Neural progenitor cell (in vitro differentiated cells): Measurements from ENCODE around the gene WNT6. TPM values are rescaled to one million over a fixed set of nuclear protein-coding genes. Genes with fewer than 3 reads are reported as not detected.
A peak's percentile ranks its signal among the peaks of the same experiment; 100 is the strongest.

Experiments used
- DNase-seq: peaks from one replicate; pipeline ENCODE4 v3.0.0-alpha.2; 2016; ENCODE audit warnings: low spot score
- H2AFZ ChIP-seq: fragments of 200-600 bp; sonication (generic); replicated peaks from 2 replicates; pipeline ENCODE4 v1.6.1; 2016; ENCODE audit warnings: antibody characterized with exemption
- H3F3A ChIP-seq: fragments of 200-600 bp; sonication (generic); 2 replicates; pipeline ENCODE4 v1.6.1; 2016; ENCODE audit warnings: antibody characterized with exemption, low read depth
- H3K27ac ChIP-seq: fragments of 200-600 bp; sonication (generic); 2 replicates; pipeline ENCODE4 v1.5.1; 2016; ENCODE audit warnings: mild to moderate bottlenecking
- H3K27me3 ChIP-seq: fragments of 200-600 bp; sonication (generic); 2 replicates; pipeline ENCODE4 v1.6.1; 2016; ENCODE audit warnings: mild to moderate bottlenecking, moderate library complexity
- H3K36me3 ChIP-seq: fragments of 200-600 bp; sonication (generic); 2 replicates; pipeline ENCODE4 v1.5.1; 2016
- H3K4me1 ChIP-seq: fragments of 200-600 bp; sonication (generic); 2 replicates; pipeline ENCODE4 v1.6.1; 2016; ENCODE audit warnings: mixed run types
- H3K4me2 ChIP-seq: fragments of 200-600 bp; sonication (generic); 2 replicates; pipeline ENCODE4 v1.6.1; 2016
- H3K4me3 ChIP-seq: fragments of 200-600 bp; sonication (generic); 2 replicates; pipeline ENCODE4 v1.5.1; 2016
- H3K79me2 ChIP-seq: fragments of 200-600 bp; sonication (generic); 2 replicates; pipeline ENCODE4 v1.6.1; 2016; ENCODE audit warnings: low read depth
- H3K9ac ChIP-seq: fragments of 200-600 bp; sonication (generic); 2 replicates; pipeline ENCODE4 v1.6.1; 2016
- H3K9me3 ChIP-seq: fragments of 200-600 bp; sonication (generic); 2 replicates; pipeline ENCODE4 v1.5.1; 2016; ENCODE audit warnings: low read depth
- H4K20me1 ChIP-seq: fragments of 200-600 bp; sonication (generic); 2 replicates; pipeline ENCODE4 v1.6.1; 2016; ENCODE audit warnings: low read depth
- H3K27ac Mint-ChIP-seq: 3 replicates; pipeline ENCODE4 v1.8.0; 2021; ENCODE audit warnings: mixed read lengths
- H3K27me3 Mint-ChIP-seq: 2 replicates; pipeline ENCODE4 v1.8.0; 2022; ENCODE audit warnings: low read depth, mild to moderate bottlenecking, inconsistent platforms, moderate library complexity, mixed read lengths; ENCODE audit not compliant: insufficient read depth
- H3K36me3 Mint-ChIP-seq: 3 replicates; pipeline ENCODE4 v1.8.0; 2021; ENCODE audit warnings: mixed read lengths
- H3K4me1 Mint-ChIP-seq: 3 replicates; pipeline ENCODE4 v1.8.0; 2021; ENCODE audit warnings: mixed read lengths
- H3K4me3 Mint-ChIP-seq: 3 replicates; pipeline ENCODE4 v1.8.0; 2021; ENCODE audit warnings: mild to moderate bottlenecking, moderate library complexity, mixed read lengths
- H3K9me3 Mint-ChIP-seq: 3 replicates; pipeline ENCODE4 v1.8.0; 2020; ENCODE audit warnings: mixed read lengths
- CTCF ChIP-seq: fragments of 200-600 bp; sonication (generic); IDR thresholded peaks from 2 replicates; pipeline ENCODE4 v1.5.1; 2017; ENCODE audit warnings: antibody characterized with exemption, mild to moderate bottlenecking
- EZH2 ChIP-seq: fragments of 200-600 bp; sonication (generic); IDR thresholded peaks from 2 replicates; pipeline ENCODE4 v1.6.1; 2017; ENCODE audit warnings: antibody characterized with exemption, mild to moderate bottlenecking, moderate library complexity
- EZH2phosphoT487 ChIP-seq: fragments of 200-600 bp; sonication (generic); IDR thresholded peaks from 2 replicates; pipeline ENCODE4 v1.6.1; 2017; ENCODE audit warnings: antibody characterized with exemption
- total RNA-seq: library from RNA; depleted of rRNA; stranded (reverse); fragments of >200 nt; gene quantifications from 2 replicates; pipeline ENCODE4 v1.2.3, GENCODE V29; 2015; ENCODE audit warnings: low replicate concordance

WNT6 gene
- total RNA-seq, 1 donor from 2014 or later = not detected

- Histone ChIP-seq H3K4me1 (peaks cover 40% of the 10 kb centered on the region), H3K4me2 (no peak overlapping the region), H3K4me3 (no peak overlapping the region), H3F3A (peaks cover 19% of the 10 kb centered on the region), H3K9me3 (no peaks in the 10 kb centered on the region), H4K20me1 (peaks cover 79% of the 10 kb centered on the region), H3K27me3 (peaks cover 100% of the 10 kb centered on the region), H3K79me2 (no peaks in the 10 kb centered on the region), H3K9ac (no peak overlapping the region), H2AFZ (no peak overlapping the region), H3K36me3 (no peaks in the 10 kb centered on the region), H3K27ac (no peak overlapping the region)
- Mint-ChIP-seq H3K27ac (no peak overlapping the region), H3K4me3 (no peak overlapping the region), H3K4me1 (peaks cover 20% of the 10 kb centered on the region), H3K36me3 (no peaks in the 10 kb centered on the region), H3K9me3 (peaks cover 2% of the 10 kb centered on the region), H3K27me3 (peaks cover 74% of the 10 kb centered on the region)
- DNase-seq = peak; percentile 80
- no peak for TF ChIP-seq EZH2
- TF ChIP-seq CTCF = peak; percentile 98
- TF ChIP-seq EZH2phosphoT487 = peak; percentile 32
Measured at GRCh38 chr2:218876562-218877219, 17.1 kb downstream of the WNT6 start.

- H3K4me3 Mint-ChIP-seq = no peak overlapping the region
- peaks cover 21% of the 10 kb centered on the region for H3K4me1 Mint-ChIP-seq
- H4K20me1 ChIP-seq = peaks cover 77% of the 10 kb centered on the region
Measured at GRCh38 chr2:218877331-218877730, 17.7 kb downstream of the WNT6 start.

GRCh38 chr2:218877891-218878290, 18.3 kb downstream of the WNT6 start:
- Histone ChIP-seq H3K79me2 (no peaks in the 10 kb centered on the region), H3K27ac (no peak overlapping the region), H3K4me2 (peak overlapping the region; percentile 69), H2AFZ (no peak overlapping the region), H4K20me1 (peaks cover 77% of the 10 kb centered on the region), H3K9ac (no peak overlapping the region), H3F3A (peaks cover 19% of the 10 kb centered on the region), H3K27me3 (peaks cover 100% of the 10 kb centered on the region), H3K36me3 (no peaks in the 10 kb centered on the region), H3K4me3 (no peak overlapping the region), H3K4me1 (peaks cover 40% of the 10 kb centered on the region), H3K9me3 (no peaks in the 10 kb centered on the region)
- Mint-ChIP-seq H3K4me3 (no peak overlapping the region), H3K36me3 (no peaks in the 10 kb centered on the region), H3K9me3 (peaks cover 4% of the 10 kb centered on the region), H3K27ac (no peak overlapping the region), H3K27me3 (peaks cover 74% of the 10 kb centered on the region), H3K4me1 (peaks cover 21% of the 10 kb centered on the region)
- no peak for TF ChIP-seq EZH2phosphoT487
- no peak for TF ChIP-seq EZH2
- TF ChIP-seq CTCF = peak; percentile 5
- DNase-seq = peak; percentile 50

More at GRCh38 chr2:218877331-218877730, 17.7 kb downstream of the WNT6 start:
- Histone ChIP-seq H3K27ac (no peak overlapping the region), H3K9ac (no peak overlapping the region), H3K79me2 (no peaks in the 10 kb centered on the region), H2AFZ (no peak overlapping the region), H3K27me3 (peaks cover 100% of the 10 kb centered on the region), H3F3A (peaks cover 19% of the 10 kb centered on the region), H3K36me3 (no peaks in the 10 kb centered on the region), H3K4me2 (peak overlapping the region; percentile 69), H3K4me3 (no peak overlapping the region), H3K9me3 (no peaks in the 10 kb centered on the region), H3K4me1 (peaks cover 40% of the 10 kb centered on the region)
- no peaks in the 10 kb centered on the region for H3K36me3 Mint-ChIP-seq
- no peak for TF ChIP-seq EZH2
- no peak for TF ChIP-seq EZH2phosphoT487
- TF ChIP-seq CTCF = no peak
- no peak overlapping the region for H3K27ac Mint-ChIP-seq
- H3K27me3 Mint-ChIP-seq = peaks cover 74% of the 10 kb centered on the region
- peaks cover 4% of the 10 kb centered on the region for H3K9me3 Mint-ChIP-seq
- no peak for DNase-seq
